Effector CD8-positive, alpha-beta T cell (primary cell): ENCODE data around the gene MRPL20.
"Not testable (repeated sequence)": the region's sequence is repeated elsewhere in the genome, so short reads cannot be mapped to it uniquely, and the experiment has no call there.

Source experiments
- DNase-seq: peaks from one replicate; lab custom pipeline; 2025; lab: John Stamatoyannopoulos, UW

MRPL20 gene

DNA sequence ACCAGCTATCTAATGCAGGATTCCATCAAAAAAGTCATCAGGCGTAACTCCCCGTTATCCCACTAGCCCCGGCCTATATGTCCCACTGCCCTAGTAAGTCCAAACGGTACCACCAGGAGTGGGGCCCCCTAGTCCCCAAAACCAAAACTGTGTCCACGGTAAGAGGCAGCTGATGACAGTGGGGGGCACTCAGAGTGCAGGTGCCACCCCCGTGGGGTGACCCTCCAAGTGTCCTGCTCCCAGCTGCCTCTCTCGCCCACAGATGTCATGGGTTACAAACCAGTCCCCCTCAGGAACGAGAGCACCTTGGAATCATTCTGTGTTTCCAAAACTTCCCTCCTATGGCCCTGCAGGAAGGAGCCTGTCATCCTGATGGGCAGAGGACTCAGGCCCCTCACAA is 21.2 kb downstream of the MRPL20 start:
- DNase-seq, result no peak

DNA sequence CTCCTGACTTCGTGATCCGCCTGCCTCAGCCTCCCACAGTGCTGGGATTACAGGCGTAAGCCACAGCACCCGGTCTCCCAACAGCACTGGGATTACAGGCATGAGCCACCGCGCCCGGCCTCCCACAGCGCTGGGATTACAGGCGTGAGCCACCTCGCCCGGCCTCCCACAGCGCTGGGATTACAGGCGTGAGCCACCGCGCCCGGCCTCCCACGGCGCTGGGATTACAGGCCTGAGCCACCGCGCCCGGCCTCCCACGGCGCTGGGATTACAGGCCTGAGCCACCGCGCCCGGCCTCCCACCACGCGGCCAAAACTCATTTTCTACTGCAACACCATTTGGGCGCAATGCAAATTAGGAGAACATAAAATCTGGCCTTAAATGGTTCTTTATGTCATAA is 21.8 kb downstream of the MRPL20 start:
- DNase-seq, result not testable (repeated sequence)

DNA sequence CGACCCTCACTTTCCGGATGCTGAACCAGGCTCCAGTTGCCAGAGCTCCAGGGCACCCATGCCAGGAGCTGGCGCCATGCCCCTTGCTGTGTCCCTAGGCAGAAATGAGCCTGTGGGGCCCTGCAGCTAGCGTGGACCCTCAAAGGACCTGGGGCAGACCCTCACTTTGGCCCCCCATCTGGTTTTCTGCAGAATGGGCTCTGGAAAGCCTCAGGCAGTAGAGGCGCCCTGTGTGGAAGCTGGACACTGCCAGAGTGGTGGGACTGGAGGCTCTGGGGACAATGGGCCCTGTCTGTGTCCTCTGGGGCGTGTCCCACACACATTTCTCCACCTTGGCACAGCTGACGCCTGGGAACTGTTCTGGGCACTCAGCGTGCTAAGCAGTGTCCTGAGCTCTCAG is 25.8 kb downstream of the MRPL20 start:
- no peak for DNase-seq

DNA sequence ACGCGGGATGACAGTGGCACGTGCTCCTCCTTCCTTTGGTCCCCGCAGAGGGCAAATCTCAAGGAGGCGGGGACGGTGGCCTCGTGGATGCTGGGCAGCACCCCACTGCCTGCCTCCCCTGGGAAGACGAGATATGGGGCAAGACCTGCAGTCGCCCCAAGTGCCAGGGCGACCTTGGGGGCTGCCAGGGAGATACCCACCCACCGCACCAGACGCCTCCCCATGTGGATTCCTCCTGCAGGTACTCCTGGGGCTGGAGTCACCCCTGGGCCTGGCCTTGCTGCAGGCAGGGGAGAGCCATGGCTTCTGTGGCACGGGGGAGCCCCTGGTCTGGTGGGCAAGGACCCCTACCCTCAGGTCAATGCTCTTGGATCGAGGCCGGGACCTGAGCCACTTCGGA is 26.2 kb downstream of the MRPL20 start:
- no peak for DNase-seq

DNA sequence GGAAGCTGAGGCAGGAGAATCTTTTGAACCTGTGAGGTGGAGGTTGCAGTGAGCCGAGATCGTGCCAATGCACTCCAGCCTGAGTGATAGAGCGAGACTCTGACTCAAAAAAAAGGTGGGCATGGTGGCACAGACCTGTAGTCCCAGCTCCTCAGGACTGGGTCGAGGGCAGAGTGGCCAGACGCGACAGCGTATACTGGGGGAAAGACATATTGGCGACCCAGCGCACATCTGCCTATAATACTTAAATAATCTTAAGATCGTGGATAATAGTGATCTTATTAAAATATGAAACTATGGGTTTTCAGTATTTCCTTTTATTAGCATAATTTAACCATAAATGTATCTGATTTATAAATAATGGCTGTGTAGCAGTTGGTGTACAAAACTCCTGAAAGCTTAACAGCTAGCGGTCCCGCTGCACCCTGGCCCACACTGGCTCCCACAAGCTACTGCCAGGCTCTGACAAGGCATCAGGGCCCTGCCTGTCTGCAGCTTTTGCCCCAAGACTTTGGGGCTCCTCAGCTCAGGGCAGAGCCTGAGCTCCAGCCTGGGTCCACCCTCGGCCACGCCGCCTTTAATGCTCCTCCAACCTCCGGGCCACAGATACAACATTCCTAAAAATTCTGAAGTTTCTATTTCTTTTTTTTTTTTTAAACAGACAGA is 29.4 kb downstream of the MRPL20 start:
- DNase-seq, result no peak

DNA sequence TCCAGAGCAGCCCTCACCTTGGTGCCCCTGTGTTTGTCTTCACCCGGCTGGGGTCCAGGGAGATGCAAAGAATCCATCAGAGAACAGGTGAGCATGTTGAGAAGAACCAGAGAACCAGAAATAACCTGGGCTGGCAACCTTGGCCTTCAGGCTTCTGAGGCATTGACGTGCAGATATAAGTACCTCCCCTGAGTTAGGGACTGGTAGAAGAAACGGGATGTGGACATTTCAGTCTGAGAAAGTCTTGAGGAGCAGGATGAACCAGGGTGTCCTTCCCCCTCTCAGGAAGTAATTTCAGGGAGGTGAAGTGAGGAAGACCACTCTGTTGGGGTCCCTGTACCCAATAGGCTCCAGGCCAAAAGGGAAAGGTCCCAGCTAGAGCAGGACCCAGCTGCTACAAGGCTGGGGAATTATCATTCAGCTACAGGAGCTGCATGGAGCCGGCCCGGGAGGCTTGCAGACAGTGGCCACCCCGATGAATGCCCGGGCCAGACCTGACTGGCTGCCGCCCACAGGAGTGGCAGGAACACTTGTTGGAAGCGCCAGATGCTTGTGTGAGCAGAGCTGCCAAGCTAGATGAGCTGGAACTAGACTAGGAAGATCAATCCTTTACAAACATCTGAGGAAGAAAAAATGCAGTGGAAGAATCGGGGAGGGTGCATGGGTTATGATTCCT is 30.4 kb downstream of the MRPL20 start:
- DNase-seq, result no peak

DNA sequence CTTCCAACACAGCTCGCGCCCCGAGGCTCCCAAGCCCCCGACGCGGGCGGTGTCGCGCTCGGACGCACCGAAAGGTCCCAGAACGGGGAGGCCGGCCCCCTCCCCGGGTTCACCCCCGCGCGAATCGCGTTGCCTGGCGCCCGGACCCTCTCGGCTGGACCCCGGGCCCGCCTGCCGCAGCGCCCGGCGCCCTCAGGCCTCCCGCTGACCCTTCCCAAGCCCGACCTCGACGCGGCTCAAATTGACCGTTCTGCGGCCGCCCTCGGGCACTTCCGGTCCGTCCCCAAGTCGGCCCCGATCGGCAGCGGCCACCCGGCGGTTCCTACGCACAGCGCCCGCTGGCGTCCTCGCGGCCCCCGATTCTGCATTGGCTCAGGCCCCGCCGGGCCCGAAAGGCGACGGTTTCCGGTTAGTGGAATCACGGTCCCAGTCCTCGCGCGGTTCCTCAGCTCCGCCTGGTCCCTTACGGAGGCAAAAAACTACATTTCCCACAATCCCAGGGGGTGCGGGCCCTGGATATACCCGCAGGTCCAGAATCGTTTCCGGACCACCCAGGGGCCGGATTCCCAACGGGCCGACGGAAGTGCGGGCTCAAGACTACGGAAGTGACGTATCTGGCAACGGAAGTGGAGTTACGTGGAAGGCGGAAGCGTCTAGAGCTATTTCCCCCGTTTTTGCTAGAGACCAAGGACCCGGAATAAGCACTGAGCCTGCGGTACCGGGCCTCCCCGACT is 32.0 kb downstream of the MRPL20 start, which contains the start of gene AURKAIP1:
Gene AURKAIP1 (minus strand): TSS at position 279 of the 734 bp plus-strand sequence. CDS start 451 bp downstream, outside the sequence.
- peak; percentile 90 for DNase-seq

DNA sequence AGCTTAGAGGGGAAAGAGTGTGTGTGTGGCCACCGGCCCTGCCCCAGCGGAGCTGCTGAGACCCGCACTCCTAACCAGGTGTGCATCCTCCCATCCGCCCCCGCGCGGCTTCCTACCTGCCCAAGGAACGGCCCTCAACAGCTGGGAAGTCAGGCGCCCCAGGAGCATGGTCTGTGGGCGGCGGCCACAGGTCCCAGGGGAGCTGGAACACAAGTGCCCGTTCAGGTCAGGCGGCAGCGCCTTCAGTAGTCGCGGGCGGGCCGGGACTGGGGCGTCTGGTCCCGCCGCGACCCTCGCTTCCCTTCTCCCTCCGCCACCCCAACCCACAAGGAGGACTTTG is 32.5 kb downstream of the MRPL20 start:
- DNase-seq, result no peak

DNA sequence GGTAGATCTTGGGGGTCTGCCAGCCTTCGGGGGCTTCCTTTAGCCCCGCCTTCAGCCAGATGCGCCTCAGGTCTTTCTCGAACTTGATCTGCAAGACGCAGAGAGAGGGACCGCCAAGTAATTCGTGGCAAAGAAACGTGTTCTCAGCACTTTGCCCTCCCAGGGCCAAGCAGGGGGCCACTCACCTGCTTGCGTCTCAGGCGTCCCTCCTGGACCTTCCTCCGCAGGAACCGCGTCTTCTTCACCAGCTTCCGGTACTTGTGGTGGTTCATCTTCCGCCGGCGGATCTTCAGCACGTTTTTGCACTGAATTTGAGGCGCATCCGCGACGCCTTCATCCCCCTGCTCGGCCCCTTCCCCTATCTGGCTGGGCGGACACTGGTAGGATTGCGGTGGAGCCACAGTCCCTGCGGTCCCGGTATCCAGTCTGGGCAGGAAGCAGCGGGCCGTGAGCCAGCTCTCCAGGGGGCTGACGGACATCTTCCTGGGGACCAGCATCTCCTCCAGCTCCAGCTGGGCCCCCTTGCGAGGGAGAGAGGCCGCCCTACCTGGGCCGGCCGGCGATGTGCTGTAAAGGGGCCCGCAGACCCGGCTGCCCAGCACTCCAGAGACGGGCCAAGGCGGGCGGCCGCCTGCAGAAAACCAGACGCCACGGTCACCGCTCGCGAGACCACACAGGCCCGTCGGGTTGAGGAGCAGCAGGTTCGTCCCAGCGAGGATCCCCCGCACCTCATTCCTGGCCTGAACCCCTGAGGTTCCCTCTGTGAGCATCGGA is 33.1 kb downstream of the MRPL20 start:
- DNase-seq, result no peak

DNA sequence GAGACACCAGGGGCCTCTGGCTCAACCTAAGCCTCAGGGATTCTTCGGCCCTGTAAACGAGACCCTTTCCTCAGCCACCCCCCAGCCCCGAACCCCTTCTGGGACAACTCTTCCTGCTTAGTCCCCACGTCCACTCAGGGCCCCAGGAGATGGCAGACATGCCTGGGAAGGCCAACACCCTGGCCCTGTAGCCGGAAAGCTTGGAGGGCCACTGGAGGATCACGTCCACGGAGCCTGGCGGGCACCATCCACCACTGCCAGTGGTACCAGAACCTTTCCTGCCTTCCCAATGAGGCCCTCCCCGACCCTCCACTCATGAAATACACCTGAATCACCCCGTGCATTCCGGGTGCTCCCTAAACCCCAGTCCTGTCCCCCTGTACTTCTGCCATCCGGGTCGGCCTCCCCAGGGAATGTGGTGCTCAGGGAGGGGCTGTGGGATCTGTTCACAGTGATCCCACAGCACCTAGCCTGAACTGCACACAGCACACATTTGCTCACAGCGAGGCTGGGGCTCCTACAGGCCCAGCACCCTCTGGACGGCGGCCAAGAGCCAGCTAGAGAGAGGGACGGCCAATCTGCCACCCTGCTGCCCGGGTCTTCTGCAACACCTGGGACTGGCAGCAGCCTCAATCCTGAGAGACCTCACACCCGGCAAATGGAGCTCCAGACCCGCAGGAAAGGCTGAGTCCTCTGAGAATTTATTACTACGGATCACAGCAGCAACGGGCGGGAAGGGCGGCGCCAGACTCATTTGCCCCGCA is 33.9 kb downstream of the MRPL20 start:
- no peak for DNase-seq

DNA sequence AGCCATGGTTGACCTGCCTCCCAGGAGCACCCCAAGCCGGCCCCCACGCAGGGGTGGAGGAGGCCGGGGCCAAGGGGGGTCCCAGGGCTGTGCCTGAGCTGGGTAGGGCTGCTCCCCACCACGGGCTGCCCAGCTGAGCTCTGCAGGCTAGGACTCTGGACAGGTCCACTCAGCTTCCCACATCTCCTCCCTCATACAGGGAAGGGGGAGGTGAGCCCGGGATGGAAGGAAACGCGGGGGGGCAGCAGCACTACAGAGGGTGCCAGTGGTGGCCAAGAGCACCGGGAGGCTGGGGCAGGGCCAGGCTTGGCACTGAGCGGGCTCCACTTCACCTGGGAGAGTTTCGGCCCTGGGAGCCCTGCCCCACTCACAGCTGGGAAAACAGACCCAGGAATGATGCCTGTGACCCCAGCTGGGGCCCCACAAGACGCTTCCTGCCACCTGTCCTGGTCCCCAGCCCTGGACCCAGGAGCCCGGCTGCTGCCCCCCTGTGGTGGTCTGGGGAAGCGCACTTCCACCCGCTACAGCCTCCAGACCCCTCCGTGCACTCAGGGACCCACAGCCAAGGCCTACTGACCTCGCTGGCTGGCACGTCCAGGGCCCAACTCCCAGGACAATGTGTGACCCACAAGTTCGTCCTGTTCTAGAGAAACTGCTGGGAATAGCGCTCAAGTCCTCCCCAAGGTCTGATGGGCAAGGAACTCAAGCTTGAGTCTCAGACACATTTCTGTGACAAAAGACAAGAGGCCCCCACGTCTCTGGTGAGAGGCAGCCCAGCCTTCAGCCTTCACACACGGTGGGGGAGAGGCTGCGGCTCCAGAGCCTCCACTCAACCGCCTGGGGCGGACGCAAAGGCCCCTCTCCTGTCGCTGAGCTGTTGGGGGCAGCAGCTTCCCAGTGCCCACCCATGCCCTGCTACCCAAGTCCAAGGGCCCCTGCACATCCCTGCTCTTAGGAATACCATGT is 35.1 kb downstream of the MRPL20 start:
- peak; percentile 67 for DNase-seq

DNA sequence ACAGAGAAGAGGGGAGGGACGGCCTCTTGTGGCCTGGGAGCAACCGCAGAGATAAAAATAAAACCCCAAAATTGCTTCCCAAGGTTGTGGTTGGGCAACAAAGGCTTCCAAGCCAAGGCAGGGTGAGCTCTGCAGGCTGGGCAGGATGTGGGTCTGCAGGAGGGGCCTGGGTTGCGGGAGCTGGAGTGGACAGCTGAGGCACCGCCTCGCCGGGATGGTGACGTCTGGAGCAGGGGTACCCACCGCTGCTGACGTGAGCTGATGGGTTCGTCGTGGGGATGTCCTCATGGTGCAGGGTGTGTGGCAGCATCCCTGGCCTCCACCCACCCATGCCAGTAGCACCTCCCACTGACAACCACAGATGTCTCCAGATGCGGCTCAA is 35.7 kb downstream of the MRPL20 start:
- peak; percentile 57 for DNase-seq

DNA sequence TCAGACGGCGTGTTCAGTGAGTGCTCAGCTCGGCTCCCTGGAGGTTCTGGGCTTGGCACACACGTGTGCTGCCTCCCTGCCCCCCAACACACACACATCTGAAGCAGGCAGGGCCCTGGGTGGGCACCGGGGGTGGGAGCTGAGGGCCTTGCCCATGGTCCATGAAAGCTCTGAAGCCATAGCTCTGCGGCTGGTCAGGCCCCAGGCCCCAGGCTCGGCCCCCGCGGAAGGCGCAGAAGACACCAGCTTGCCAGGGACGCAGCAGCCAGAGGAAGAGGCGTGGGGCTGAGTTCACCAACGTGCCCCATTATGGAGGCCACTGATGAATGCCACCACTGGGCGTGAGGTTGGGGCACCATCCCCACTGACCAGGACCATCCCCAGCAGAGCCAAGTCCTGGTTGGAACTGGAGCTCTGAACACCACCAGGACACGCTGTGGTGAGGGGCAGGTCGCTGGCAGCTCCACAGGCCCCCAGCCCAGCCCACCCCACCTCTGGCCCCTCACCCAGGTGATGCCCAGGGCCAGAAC is 36.3 kb downstream of the MRPL20 start:
- DNase-seq, result no peak

DNA sequence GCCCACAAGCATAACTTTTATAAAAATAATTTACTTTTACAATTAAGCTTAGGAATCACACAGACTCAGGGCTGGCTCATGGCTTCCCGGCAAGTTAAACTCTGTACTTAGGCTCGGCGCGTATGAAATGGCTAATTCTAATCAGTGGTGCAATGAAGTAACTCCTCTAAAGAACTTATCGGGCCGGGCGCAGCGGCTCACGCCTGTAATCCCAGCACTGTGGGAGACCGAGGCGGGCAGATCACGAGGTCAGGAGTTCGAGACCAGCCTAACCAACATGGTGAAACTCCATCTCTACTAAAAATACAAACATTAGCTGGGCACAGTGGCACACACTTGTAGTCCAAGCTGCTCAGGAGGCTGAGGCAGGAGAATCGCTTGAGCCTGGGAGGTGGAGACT is 37.0 kb downstream of the MRPL20 start:
- DNase-seq, result not testable (repeated sequence)

DNA sequence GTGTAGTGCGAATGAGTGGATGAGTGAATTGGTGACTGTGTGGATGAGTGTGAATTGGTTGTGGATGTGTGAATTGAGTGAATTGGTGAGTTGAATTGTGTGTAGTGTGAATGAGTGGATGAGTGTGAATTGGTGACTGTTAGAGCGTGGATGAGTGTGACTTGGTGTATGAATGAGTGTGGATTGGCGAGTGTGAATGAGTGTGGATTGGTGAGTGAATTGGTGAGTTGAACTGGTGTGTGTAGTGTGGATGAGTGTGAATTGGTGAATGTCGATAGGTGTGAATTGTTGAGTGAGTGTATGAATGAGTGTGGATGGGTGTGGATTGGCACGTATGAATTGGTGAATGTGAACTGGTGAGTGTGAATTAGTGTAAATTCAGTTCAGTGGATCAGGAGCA is 39.8 kb downstream of the MRPL20 start:
- no peak for DNase-seq

DNA sequence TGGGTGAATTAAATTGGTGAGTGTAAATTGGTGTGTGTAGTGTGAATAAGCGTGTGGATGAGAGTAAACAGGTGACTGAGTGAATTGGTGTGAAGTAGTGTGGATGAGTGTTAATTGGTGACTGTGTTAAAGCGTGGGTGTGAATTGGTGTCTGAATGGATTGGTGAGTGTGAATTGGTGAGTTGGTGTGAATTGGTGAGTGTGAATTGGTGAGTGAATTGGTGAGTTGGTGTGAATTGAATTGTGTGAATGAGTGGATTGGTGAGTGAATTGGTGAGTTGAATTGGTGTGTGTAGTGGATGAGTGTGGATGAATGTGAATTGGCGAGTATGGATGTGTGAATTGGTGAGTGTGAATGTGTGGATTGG is 40.4 kb downstream of the MRPL20 start:
- no peak for DNase-seq

DNA sequence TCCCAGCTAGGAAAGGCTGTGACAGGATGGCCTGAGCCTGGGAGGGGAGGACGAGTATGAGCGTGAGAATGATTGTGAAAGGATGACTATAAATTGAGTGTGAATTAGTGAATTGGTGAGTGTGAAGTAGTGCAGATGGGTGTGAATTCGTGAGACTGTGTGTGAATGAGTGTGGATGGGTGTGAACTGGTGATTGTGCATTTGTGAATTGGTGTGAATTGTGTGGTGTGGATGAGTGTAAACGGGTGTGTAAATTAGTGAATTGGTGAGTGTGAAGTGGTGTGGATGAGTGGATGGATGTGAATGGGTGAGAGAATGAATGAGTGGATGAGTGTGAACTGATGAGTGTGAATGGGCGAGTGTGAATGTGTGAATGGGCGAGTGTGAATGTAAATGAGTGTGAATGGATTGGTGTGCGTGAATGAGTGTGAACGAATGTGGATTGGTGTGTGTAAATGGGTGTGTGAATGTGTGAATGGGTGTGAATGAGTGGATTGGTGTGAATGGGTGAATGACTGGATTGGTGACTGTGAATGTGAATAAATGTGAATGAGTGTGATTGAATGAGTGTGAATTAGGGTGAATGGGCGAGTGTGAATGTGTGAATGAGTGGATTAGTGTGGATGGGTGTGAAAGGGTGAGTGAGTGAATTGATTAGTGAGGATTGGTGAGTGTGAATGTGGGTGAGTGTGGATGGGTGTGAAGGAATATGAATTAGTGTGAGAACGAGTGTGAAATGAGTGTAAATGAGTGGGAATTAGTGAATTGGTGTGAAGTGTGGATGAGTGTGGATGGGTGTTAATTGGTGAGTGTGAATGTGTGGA is 41.0 kb downstream of the MRPL20 start:
- DNase-seq, result no peak

DNA sequence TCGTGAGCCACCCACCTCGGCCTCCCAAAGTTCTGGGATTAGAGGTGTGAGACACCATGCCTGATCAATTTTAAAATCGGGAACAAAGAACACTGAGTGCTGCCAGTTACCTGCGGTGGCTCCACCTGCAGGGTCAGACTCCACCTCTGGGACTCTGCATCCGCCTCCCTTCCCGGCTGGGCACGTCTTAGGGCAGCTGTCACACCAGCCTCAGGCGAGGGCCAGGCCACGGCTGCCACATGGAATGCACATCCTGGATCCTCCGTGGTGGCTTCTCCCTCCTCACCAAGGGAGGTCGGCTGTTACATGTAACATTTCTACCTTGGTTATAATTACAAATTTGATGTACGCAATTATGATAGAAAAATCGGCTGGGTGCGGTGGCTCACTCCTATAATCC is 42.8 kb downstream of the MRPL20 start:
- DNase-seq, result no peak

DNA sequence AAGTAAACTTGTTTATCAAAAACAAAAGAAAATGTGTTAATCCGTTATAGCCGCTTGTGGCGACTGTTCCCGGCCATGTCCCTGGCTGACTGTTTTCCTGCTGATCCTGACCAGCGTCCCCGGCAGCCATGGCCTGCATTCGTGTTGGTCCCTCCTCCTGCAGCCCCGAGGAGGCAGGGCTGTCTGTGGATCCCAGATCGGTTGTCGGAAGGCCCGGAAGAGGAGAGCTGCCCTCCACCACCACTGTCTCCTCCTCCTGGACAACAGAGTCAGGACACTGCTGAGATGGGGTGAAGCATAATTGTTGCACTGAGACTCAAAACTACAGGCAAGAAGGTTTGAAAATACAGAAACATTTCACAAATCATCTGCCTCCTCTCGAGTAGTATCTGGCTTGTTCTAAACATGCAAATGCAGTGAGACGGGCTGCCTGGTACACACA is 45.1 kb downstream of the MRPL20 start:
- no peak for DNase-seq
